ENCODE results near the gene MUC5AC.
"Not testable (repeated sequence)": the region's sequence is repeated elsewhere in the genome, so short reads cannot be mapped to it uniquely, and the experiment has no call there.

MUC5AC gene, protein sequence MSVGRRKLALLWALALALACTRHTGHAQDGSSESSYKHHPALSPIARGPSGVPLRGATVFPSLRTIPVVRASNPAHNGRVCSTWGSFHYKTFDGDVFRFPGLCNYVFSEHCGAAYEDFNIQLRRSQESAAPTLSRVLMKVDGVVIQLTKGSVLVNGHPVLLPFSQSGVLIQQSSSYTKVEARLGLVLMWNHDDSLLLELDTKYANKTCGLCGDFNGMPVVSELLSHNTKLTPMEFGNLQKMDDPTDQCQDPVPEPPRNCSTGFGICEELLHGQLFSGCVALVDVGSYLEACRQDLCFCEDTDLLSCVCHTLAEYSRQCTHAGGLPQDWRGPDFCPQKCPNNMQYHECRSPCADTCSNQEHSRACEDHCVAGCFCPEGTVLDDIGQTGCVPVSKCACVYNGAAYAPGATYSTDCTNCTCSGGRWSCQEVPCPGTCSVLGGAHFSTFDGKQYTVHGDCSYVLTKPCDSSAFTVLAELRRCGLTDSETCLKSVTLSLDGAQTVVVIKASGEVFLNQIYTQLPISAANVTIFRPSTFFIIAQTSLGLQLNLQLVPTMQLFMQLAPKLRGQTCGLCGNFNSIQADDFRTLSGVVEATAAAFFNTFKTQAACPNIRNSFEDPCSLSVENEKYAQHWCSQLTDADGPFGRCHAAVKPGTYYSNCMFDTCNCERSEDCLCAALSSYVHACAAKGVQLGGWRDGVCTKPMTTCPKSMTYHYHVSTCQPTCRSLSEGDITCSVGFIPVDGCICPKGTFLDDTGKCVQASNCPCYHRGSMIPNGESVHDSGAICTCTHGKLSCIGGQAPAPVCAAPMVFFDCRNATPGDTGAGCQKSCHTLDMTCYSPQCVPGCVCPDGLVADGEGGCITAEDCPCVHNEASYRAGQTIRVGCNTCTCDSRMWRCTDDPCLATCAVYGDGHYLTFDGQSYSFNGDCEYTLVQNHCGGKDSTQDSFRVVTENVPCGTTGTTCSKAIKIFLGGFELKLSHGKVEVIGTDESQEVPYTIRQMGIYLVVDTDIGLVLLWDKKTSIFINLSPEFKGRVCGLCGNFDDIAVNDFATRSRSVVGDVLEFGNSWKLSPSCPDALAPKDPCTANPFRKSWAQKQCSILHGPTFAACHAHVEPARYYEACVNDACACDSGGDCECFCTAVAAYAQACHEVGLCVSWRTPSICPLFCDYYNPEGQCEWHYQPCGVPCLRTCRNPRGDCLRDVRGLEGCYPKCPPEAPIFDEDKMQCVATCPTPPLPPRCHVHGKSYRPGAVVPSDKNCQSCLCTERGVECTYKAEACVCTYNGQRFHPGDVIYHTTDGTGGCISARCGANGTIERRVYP (N-terminal part only)

GRCh38 chr11:1157645-1158591 lies at the start of gene MUC5AC:
Gene MUC5AC (plus strand): TSS chr11:1157953. CDS start chr11:1158000, 47 bp downstream.
- DNase-seq (ENCODE audit: low read depth) = no peak

- DNase-seq (ENCODE audit: low read depth) = no peak
These were observed 49.4 kb upstream of the MUC5AC start for GRCh38 chr11:1108246-1108900.

GRCh38 chr11:1109101-1109917 lies 48.4 kb upstream of the MUC5AC start:
- no peak for DNase-seq (ENCODE audit: low read depth)

DNA sequence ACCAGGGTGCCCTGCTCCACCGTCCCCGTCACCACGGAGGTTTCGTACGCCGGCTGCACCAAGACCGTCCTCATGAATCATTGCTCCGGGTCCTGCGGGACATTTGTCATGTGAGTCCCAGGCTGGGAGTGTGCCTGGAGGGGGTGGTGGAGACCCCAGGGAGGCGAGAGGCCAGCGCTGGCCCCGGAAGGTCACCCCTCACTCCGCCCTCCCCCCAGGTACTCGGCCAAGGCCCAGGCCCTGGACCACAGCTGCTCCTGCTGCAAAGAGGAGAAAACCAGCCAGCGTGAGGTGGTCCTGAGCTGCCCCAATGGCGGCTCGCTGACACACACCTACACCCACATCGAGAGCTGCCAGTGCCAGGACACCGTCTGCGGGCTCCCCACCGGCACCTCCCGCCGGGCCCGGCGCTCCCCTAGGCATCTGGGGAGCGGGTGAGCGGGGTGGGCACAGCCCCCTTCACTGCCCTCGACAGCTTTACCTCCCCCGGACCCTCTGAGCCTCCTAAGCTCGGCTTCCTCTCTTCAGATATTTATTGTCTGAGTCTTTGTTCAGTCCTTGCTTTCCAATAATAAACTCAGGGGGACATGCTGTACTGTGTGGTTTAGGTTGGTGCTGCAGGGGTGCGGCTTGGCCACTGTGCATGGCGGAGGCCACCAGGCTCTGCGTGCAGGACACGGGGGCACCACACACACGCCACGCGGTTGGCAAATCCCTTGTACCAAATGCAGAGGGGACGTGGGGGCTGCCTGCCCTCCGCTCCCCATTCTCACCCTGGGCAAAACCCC lies 47.6 kb upstream of the MUC5AC start:
- DNase-seq (ENCODE audit: low read depth) = no peak

DNA sequence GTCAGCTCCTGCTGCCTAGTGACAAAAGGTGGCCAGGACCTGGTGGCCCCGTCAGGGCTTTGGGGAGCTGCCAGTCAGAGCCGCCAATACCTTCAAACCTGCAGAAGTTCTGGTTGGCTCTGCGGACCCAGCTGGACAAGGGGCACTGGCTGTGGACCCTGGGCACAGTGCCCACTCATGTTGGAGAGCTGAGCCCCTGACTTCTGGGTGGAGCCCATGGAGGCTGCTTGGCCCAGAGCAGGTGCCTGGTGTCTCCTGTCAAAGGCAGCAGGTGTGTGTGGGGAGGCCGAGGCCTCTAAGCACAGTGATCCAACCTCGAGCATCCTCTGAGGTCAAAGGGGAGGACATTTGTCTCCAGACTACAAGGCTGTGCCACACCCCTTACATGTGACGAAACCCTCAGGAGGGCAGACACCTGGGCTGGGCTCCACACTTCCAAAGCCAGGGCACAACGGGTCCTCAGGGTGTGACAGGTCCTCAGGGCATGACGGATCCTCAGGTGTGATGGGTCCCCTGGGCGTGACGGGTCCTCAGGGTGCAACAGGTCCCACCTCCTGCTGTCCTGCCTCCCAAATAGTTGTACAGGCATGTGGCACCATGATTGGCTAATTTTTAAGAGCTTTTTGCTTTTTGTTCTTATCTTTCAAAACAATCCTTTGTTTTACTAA lies 46.1 kb upstream of the MUC5AC start:
- DNase-seq (ENCODE audit: low read depth) = no peak

- no peak for DNase-seq (ENCODE audit: low read depth)
These were observed 45.2 kb upstream of the MUC5AC start for GRCh38 chr11:1112351-1113191.

- no peak for DNase-seq (ENCODE audit: low read depth)
These were observed 44.1 kb upstream of the MUC5AC start for GRCh38 chr11:1113405-1114201.

- DNase-seq (ENCODE audit: low read depth) = not testable (repeated sequence)
These were observed 42.5 kb upstream of the MUC5AC start for GRCh38 chr11:1115292-1115691.

DNA sequence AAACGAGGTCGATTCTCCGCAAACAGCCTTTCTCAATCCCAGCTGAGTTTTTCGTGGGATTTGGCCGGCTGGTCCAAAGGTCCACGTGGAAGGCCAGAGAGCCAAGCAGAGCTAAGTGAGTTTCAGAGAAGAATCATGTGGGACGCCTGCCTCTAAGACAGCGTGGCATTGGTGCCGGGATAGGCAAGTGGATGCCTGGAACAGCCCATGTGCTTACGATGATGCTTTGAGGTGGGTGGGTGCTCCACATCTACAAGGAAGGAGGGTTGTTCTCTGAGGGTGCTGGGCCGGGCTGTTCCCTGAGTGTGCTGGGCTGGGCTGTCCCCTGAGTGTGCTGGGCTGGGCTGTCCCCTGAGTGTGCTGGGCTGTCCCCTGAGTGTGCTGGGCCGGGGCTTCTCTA lies 41.6 kb upstream of the MUC5AC start:
- DNase-seq (ENCODE audit: low read depth) = no peak

- DNase-seq (ENCODE audit: low read depth) = no peak
These were observed 40.9 kb upstream of the MUC5AC start for GRCh38 chr11:1116666-1117390.

- no peak for DNase-seq (ENCODE audit: low read depth)
These were observed 39.8 kb upstream of the MUC5AC start for GRCh38 chr11:1117992-1118391.

DNA sequence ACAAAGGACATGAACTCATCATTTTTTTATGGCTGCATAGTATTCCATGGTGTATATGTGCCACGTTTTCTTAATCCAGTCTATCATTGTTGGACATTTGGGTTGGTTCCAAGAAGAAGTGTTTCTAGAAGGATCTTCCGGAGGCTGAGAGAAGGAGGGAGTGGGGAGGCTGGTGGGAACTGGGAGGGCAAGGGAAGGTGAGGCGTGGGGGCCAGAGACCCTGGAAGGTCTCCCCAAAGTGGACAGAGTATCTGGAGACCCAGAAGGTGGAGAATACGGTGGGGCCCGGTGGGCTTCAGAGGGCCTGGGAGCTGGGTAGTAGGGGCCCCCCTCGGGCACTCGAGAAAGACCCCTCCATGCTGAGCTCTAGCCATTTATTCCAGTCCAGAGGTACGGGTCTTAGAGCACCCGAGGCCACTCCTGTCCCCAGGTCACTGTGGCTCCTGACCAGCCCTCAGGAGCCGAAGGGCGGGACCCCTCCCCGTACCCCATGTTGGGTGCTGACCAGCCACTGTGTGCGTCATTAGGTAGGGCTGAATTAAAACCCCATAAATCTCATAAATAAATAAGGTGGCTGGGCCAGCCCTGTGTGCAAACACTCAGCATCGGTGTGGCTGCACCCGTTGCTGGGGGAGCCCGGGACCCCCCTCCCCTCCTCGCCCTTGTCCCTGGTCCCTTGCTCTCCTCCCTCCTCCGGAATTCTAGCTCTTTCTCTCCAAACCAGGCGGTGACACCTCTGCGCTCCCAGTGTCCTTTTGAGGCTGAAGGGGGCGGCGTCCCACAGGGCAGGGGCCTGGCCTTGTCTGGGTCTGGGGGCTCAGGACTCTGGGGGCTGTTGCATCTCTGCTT lies 38.8 kb upstream of the MUC5AC start:
- no peak for DNase-seq (ENCODE audit: low read depth)

GRCh38 chr11:1119604-1120146 lies 38.1 kb upstream of the MUC5AC start:
- no peak for DNase-seq (ENCODE audit: low read depth)

DNA sequence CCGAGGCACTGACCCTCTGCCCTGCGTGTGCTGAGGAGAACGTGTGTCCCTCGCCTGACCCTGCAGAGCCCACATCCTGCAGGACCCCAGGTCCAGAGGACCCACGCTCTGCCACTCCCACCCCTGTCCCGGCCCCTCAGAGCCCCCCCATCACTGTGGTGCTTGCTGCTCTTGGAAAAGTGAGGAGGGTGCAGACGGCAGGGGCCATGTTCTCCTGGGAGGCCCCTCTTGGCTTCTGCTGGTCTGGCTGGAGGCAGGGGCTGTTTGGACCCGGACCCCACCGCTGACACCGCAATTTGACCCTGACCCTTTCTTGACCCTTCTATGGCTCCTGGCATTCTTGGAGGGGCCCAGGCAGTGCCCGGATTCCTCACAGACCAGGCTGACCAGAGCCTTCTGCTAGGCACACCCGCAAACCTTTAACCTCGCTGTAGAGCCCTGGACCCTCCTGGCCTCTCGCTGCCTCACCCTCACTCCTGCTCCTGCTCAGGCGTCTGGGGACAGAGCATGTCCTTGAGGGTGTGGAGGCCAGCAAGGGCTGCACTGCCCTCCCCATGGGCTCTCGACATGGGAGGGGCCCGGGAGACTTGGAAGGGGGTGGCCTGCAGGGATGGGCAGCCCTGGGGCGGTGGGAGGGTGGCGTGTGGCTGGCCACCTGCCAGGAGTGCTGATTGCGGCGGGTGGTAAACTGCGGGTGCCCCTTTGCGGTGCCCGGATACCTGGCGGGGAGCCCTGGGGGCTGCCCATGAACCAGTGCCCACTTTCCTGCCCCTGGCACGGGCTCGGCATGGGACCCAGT lies 37.0 kb upstream of the MUC5AC start:
- no peak for DNase-seq (ENCODE audit: low read depth)

Measured in amniotic epithelial cell (primary cell).